ENCODE measurements around the gene PTPRU.

The PTPRU gene

GRCh38 chr1:29335573-29335972, 99.3 kb downstream of the PTPRU start:
- no peak for DNase-seq (ENCODE audit: low spot score)

DNA sequence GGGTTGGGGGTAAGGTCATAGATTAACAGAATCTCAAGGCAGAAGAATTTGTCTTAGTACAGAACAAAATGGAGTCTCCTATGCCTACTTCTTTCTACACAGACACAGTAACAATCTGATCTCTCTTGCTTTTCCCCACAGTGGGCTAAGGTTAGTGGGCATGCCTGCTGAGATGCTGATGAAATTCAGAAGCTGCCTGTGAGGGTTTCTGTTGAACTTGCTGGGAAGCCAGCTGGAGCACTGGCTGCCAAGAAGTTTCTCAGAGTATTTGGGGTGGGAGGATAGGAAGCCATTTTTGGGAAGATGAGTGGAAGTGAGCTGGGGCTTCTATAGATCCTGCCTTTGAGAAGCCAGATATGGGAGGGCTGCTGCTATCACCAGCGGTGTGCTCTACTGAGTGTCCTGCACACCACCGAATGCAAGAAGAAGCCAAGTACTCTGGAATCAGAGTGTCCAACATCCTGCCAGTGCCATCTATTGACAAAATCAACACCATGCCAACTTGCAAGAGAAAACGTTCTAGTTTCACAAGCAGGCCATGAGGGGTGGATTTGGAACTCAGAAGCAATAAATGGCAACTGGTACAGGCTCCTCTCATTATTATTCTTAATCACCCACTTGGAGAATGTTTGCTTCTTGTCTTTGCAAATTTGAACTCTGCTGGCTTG, 102.7 kb downstream of the PTPRU start:
- peak; percentile 39 for DNase-seq (ENCODE audit: low spot score)

- DNase-seq (ENCODE audit: low spot score), result no peak
Observed at GRCh38 chr1:29341936-29342335, 105.6 kb downstream of the PTPRU start.

- no peak for DNase-seq (ENCODE audit: low spot score)
Observed at GRCh38 chr1:29342351-29342750, 106.0 kb downstream of the PTPRU start.

- DNase-seq (ENCODE audit: low spot score), result no peak
Observed at GRCh38 chr1:29342983-29343382, 106.7 kb downstream of the PTPRU start.

- DNase-seq (ENCODE audit: low spot score), result no peak
Observed at GRCh38 chr1:29343476-29343875, 107.2 kb downstream of the PTPRU start.

DNA sequence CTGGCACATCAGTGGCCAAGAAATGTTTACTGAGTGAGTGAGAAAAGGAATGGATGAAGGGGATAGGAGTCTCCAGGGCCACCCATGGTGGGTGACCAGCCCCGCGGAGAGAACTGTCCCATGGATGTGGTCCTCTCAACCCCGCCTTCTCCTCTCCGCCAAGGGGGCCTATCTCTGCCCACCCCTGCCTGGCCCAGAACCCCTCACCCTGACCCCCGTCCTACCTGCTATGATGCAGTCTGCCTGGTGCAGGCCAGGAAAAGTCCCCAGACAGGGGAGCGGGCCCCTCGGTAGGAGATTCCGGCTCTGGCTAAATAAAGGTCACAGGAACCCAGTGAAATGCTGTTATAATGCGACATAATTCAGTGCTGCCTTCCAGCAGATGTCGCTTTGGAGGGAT, 107.6 kb downstream of the PTPRU start:
- DNase-seq (ENCODE audit: low spot score), result no peak

DNA sequence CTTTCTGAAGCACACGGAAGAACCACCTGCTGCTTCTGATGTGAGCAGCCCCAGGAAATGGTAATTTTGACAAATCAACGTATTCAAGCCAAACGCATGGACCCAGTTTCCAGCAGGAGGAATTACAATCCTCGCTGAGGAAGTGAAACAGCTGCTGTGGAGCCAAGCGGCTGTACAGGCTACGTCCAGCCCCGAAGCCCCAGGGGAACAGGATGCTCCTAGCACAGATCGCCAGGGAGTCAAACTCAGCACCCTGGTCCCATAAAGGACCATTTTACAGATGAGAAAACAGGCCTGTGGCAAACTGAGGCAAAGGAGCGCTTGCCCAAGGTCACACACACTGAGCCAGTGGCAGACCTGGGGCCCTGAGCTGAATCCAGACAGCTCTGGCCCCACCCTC, 108.0 kb downstream of the PTPRU start:
- no peak for DNase-seq (ENCODE audit: low spot score)

GRCh38 chr1:29346576-29346975, 110.3 kb downstream of the PTPRU start:
- DNase-seq (ENCODE audit: low spot score), result no peak

- DNase-seq (ENCODE audit: low spot score), result no peak
Observed at GRCh38 chr1:29349871-29350491, 113.7 kb downstream of the PTPRU start.

DNA sequence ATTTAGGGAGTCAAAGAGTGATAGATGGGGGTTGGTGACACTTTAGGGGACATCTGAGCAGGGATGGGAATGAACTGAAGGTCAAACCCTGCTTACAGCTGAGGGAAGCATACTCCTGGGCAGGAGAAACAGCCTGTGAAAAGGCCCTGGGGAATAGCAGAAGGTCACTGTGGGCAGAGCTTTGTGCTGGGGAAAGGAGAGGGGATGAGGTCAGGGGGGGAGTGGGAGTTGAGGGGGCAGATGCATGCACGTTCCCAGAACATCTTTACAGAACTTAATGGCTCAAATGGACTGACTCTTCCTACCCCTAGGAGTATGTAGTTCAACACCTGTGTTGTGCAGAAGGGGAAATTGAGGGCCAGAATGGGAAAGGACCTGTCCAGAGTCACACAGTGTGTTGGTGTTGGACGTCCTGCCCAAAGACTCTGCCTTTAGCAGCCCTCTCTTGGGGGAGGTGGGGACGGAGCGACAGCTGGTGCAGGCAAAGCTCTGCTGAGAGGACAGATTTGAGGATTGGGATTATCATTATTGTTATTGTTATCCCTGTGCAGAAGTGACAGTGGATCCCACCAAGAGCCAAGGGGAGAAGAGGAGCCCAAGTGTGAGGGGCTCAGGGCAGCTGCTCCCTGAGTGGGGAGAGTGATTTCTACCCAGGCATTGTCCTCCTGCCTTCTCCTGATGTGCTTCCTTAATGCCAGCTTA, 116.5 kb downstream of the PTPRU start:
- DNase-seq (ENCODE audit: low spot score), result no peak

- DNase-seq (ENCODE audit: low spot score), result no peak
Observed at GRCh38 chr1:29354511-29355098, 118.3 kb downstream of the PTPRU start.

DNA sequence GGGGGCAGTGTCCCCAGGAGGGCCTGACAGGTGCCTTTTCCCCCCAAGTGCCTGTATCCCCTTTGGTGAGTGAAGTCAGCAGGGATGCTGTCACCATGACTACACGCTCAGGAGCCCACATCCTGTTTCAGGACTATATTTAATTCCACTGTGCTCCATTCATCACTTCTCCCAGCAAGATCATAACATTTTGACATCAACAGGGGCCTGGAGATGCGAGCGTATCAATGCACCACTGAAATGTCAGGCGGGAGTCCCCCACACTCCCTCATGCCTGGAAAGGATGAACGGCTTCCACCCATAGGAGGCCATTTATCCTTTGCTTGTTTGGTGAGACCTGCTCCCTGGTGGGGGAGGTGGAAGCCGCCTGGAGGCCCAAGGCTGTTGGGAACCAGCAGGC, 119.1 kb downstream of the PTPRU start:
- DNase-seq (ENCODE audit: low spot score), result no peak

DNA sequence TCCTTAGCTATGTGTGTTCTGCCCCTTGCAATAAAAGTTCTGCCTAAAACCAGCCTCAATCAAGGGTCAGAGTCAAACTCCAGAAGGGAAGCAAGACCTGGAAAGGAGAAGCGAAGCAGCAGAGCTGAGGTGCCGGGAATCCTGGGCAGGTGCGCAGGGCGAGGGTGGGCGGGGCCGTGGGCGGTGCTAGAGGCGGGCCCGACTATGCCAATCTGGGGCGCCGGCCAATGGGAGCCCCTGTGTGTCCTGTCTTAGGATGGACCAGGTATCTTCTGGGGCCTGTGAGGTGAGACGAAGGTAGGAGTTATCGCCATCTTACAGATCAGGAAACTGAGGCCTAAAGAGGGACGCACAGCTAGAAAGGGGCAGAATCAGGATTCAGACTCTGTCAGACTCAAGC, 120.3 kb downstream of the PTPRU start:
- DNase-seq (ENCODE audit: low spot score), result no peak

- DNase-seq (ENCODE audit: low spot score), result no peak
Observed at GRCh38 chr1:29357452-29357851, 121.1 kb downstream of the PTPRU start.

- DNase-seq (ENCODE audit: low spot score), result no peak
Observed at GRCh38 chr1:29358183-29358582, 121.9 kb downstream of the PTPRU start.

DNA sequence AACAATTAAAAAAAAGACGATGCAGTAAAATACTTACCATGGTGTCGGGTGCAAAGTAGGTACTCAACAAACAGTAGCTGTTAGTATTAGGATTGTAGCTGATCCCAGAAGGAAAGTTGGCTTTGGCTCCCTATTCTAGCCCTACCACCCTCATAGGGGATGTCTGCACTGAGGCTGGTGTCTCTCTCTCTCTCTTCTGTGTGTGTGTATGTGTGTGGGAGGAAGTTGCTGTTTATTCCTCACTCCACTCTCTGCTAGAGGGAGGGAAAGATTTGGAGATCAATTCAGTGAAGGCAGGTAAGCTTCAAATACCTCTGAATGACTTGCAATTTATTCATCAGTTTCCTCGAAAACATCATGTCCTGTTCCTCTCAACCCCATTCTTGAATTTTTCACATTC, 124.4 kb downstream of the PTPRU start:
- no peak for DNase-seq (ENCODE audit: low spot score)

DNA sequence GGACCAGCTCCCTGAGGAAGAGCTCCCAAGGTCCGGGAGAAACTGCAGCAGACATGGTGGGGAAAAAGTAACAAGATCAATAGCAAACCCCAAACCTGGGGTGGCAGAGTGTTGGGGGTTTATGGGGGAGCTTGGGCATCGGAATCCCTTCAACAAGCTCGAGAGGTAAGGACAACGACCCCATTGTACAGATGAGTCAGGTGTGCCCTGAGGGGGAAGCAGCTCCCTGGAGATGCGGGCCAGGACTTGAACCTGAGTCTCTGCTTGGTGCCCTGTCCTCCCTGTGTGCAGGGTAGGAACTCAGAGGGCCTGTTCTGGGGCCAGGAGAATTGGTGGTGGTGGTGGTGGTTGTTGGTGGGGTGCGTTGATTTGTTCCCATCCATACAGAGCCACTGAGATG, 125.4 kb downstream of the PTPRU start:
- DNase-seq (ENCODE audit: low spot score), result no peak

DNA sequence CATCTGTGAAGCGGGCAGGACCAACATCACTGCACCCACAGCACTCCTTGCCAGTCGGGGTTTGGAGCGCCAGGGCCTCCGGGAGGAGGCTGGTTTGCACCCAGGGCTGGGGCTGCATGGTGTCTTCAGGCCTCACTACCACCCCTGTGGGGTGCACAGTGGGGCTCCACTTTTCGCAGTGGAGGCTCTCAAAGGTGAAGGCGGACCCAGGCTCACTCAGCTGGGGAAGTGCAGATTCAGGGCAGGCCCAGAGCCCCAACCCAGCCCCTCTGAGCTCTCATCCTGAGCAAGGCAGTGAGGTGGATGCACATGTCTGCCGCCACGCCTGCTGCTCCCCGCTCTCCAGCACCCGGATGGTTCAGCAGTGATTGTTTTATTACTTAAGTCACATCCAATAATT, 125.8 kb downstream of the PTPRU start:
- DNase-seq (ENCODE audit: low spot score), result no peak

DNA sequence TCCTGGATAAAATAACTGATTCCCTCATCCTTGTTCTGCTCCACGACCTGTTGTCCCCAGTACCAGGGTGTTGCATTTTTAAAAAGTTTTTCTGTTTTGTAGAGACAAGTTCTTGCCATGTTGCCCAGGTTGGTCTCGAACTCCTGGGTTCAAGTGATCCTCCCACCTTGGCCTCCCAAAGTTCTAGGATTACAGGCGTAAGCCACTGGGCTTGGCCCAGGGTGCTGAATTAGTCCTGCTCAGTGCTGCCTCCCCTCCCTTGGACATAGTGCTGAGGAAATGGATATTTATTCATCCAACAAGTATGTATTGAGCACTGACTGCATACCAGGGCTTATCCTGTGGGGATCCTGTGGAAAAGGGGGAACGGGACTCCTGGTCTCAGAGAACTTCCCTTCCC, 126.4 kb downstream of the PTPRU start:
- DNase-seq (ENCODE audit: low spot score), result no peak

- no peak for DNase-seq (ENCODE audit: low spot score)
Observed at GRCh38 chr1:29363536-29363935, 127.2 kb downstream of the PTPRU start.

GRCh38 chr1:29364101-29364678, 127.9 kb downstream of the PTPRU start:
- no peak for DNase-seq (ENCODE audit: low spot score)
